ENCODE data around the gene CCNH.

CCNH gene

DNA sequence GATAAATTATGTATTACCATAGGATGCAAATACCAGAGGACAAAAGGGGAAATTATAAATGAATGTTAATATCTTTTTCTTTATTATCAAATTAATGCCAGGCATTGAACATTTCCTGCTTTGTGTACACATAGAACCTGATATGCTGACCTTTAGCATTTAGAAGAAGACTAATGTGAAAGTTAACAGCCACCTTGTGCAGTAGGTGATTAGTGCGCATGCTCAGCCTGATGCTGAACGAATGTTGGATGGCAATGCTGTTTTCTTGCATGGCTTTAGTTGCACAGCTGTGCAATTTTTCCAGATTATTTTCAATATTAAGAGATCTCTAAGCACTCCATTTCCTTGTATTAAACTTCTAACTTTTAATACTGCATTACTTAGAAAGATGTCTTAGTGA, 45.5 kb downstream of the CCNH start:
- H3K27ac ChIP-seq (ENCODE audit: low read length) = no peak overlapping the region
- H3K4me3 ChIP-seq (ENCODE audit: low read length) = no peak overlapping the region
- H3K9me2 ChIP-seq (replicated peaks; ENCODE audit: insufficient read depth, low read length) = no peaks in the 10 kb centered on the region
- H3K9me3 ChIP-seq (replicated peaks; ENCODE audit: insufficient read depth, low read length) = no peaks in the 10 kb centered on the region
- peaks cover 8% of the 10 kb centered on the region; the same call in 1 of the 2 replicates for H3K36me3 ChIP-seq (replicated peaks; ENCODE audit: insufficient read depth, low read length)
- H3K9ac ChIP-seq (ENCODE audit: low read length) = no peak overlapping the region
- no peak for DNase-seq
- no peak overlapping the region for H3K4me2 ChIP-seq (ENCODE audit: low read depth, low read length)
- H3K79me2 ChIP-seq (ENCODE audit: low read length) = no peaks in the 10 kb centered on the region
- no peak for TF ChIP-seq CTCF (IDR thresholded peaks at IDR 0.05; ENCODE audit: low read length)
- TF ChIP-seq EZH2 (optimal IDR thresholded peaks at IDR 0.05; ENCODE audit: low read depth, low read length) = no peak
- TF ChIP-seq EZH2phosphoT487 (IDR thresholded peaks at IDR 0.05; ENCODE audit: low read length) = no peak
- no peaks in the 10 kb centered on the region for H4K20me1 ChIP-seq (ENCODE audit: insufficient read depth, low read length)
- no peaks in the 10 kb centered on the region for H3K4me1 ChIP-seq (ENCODE audit: low read length)
- no peak overlapping the region for H2AFZ ChIP-seq (ENCODE audit: low read length)
- H3K27me3 ChIP-seq (replicated peaks; ENCODE audit: insufficient read depth, low read length) = no peaks in the 10 kb centered on the region
- H3F3A ChIP-seq (ENCODE audit: insufficient read depth, low read length) = no peaks in the 10 kb centered on the region

GRCh38 chr5:87361536-87362213, 51.1 kb downstream of the CCNH start:
- Histone ChIP-seq H2AFZ (ENCODE audit: low read length) (no peak overlapping the region), H3K4me1 (ENCODE audit: low read length) (no peaks in the 10 kb centered on the region), H3K4me2 (ENCODE audit: low read depth, low read length) (no peak overlapping the region), H3K27me3 (replicated peaks; ENCODE audit: insufficient read depth, low read length) (no peaks in the 10 kb centered on the region), H3K9ac (ENCODE audit: low read length) (no peak overlapping the region), H4K20me1 (ENCODE audit: insufficient read depth, low read length) (no peaks in the 10 kb centered on the region), H3K4me3 (ENCODE audit: low read length) (no peak overlapping the region), H3K79me2 (ENCODE audit: low read length) (no peaks in the 10 kb centered on the region), H3K9me2 (replicated peaks; ENCODE audit: insufficient read depth, low read length) (no peaks in the 10 kb centered on the region), H3F3A (ENCODE audit: insufficient read depth, low read length) (no peaks in the 10 kb centered on the region), H3K27ac (ENCODE audit: low read length) (no peak overlapping the region), H3K36me3 (replicated peaks; ENCODE audit: insufficient read depth, low read length) (0 out of 2 replicates have a peak, but pooled peaks cover 12% of the 10 kb centered on the region), H3K9me3 (replicated peaks; ENCODE audit: insufficient read depth, low read length) (no peaks in the 10 kb centered on the region)
- no peak for DNase-seq
- TF ChIP-seq EZH2phosphoT487 (IDR thresholded peaks at IDR 0.05; ENCODE audit: low read length) (no peak), EZH2 (optimal IDR thresholded peaks at IDR 0.05; ENCODE audit: low read depth, low read length) (no peak), CTCF (IDR thresholded peaks at IDR 0.05; ENCODE audit: low read length) (no peak)

DNA sequence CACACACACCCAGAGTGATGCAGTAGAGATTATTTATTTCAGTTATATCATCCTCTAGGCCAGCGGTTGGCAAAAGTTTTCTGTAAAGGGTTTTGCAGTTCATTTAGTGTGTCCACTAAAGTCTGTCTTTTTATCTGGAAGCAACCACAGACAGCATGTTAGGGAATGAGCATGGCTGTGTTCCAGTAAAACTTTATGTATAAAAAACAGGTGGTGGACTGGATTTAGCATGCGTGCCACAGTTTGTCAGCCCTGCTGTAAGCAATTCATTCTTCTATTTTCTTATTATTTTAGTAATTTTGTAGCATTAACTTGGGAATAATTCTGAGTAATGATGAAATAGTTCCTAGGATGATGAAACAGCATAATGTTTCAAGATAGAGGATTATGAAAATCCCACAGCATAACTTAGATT, 51.7 kb downstream of the CCNH start:
- no peaks in the 10 kb centered on the region for H4K20me1 ChIP-seq (ENCODE audit: insufficient read depth, low read length)
- no peaks in the 10 kb centered on the region for H3K27me3 ChIP-seq (replicated peaks; ENCODE audit: insufficient read depth, low read length)
- no peak overlapping the region for H3K9ac ChIP-seq (ENCODE audit: low read length)
- H3K79me2 ChIP-seq (ENCODE audit: low read length) = no peaks in the 10 kb centered on the region
- H3K4me1 ChIP-seq (ENCODE audit: low read length) = no peaks in the 10 kb centered on the region
- 0 out of 2 replicates have a peak, but pooled peaks cover 12% of the 10 kb centered on the region for H3K36me3 ChIP-seq (replicated peaks; ENCODE audit: insufficient read depth, low read length)
- H3K27ac ChIP-seq (ENCODE audit: low read length) = no peak overlapping the region
- no peak overlapping the region for H3K4me3 ChIP-seq (ENCODE audit: low read length)
- no peaks in the 10 kb centered on the region for H3F3A ChIP-seq (ENCODE audit: insufficient read depth, low read length)
- H3K4me2 ChIP-seq (ENCODE audit: low read depth, low read length) = no peak overlapping the region
- H2AFZ ChIP-seq (ENCODE audit: low read length) = no peak overlapping the region
- TF ChIP-seq EZH2 (optimal IDR thresholded peaks at IDR 0.05; ENCODE audit: low read depth, low read length) (no peak), EZH2phosphoT487 (IDR thresholded peaks at IDR 0.05; ENCODE audit: low read length) (no peak), CTCF (IDR thresholded peaks at IDR 0.05; ENCODE audit: low read length) (no peak)
- H3K9me2 ChIP-seq (replicated peaks; ENCODE audit: insufficient read depth, low read length) = no peaks in the 10 kb centered on the region
- H3K9me3 ChIP-seq (replicated peaks; ENCODE audit: insufficient read depth, low read length) = no peaks in the 10 kb centered on the region
- DNase-seq = no peak

Measured in MM.1S (cell line).